PC-3 (cell line): ENCODE results near the gene THAP4. TPM values are rescaled to one million over a fixed set of nuclear protein-coding genes. Genes with fewer than 3 reads are reported as not detected.
A peak's percentile ranks its signal among the peaks of the same experiment; 100 is the strongest.

Source experiments
- ATAC-seq: fragments of 200-7000 bp; cut with Tn5 transposase; 2 replicates; pipeline ENCODE4 v1.9.1; 2020; ENCODE audit warnings: mild to moderate bottlenecking, moderate library complexity
- BruUV-seq: library from RNA; stranded (reverse); fragments of 400-500 nt; replicated peaks from 2 replicates; lab custom pipeline; 2021; lab: Mats Ljungman, UMichigan
- CTCF ChIA-PET: fragments of 300-600 bp; sonication (Branson Sonifier 250); formaldehyde crosslinking; loops from one replicate; lab custom pipeline; 2022; ENCODE audit warnings: antibody characterized with exemption; lab: Charles Lee
- POLR2A ChIA-PET: fragments of 300-600 bp; sonication (Branson Sonifier 250); formaldehyde crosslinking; loops from one replicate; lab custom pipeline; 2022; ENCODE audit warnings: antibody characterized with exemption; ENCODE audit not compliant: unreplicated experiment; lab: Charles Lee
- DNase-seq: peaks from one replicate; pipeline ENCODE4 v3.0.0-alpha.2; 2015
- H2AFZ ChIP-seq: fragments of 300-600 bp; sonication (generic); 2 replicates; pipeline ENCODE4 v1.6.0; 2016; ENCODE audit warnings: antibody characterized with exemption, low read length
- H3F3A ChIP-seq: fragments of 300-600 bp; sonication (generic); one replicate; pipeline ENCODE4 v1.6.0; 2017; ENCODE audit warnings: antibody characterized with exemption, low read length, control low read depth, mild to moderate bottlenecking; ENCODE audit not compliant: unreplicated experiment
- H3K27ac ChIP-seq: fragments of 300-600 bp; sonication (generic); 2 replicates; pipeline ENCODE4 v1.5.1; 2016; ENCODE audit warnings: mild to moderate bottlenecking, low read length
- H3K27me3 ChIP-seq: fragments of 300-600 bp; sonication (generic); 2 replicates; pipeline ENCODE4 v1.6.1; 2016; ENCODE audit warnings: low read length, mixed read lengths
- H3K36me3 ChIP-seq: fragments of 300-600 bp; sonication (generic); 2 replicates; pipeline ENCODE4 v1.6.1; 2016; ENCODE audit warnings: low read depth, mixed run types, low read length, mixed read lengths
- H3K4me1 ChIP-seq: fragments of 300-600 bp; sonication (generic); 2 replicates; pipeline ENCODE4 v1.5.1; 2016; ENCODE audit warnings: low read length; ENCODE audit not compliant: insufficient read depth
- H3K4me2 ChIP-seq: fragments of 300-600 bp; sonication (generic); 2 replicates; pipeline ENCODE4 v1.6.0; 2016; ENCODE audit warnings: low read length
- H3K4me3 ChIP-seq: fragments of 300-600 bp; sonication (generic); 2 replicates; pipeline ENCODE4 v1.5.1; 2016; ENCODE audit warnings: mild to moderate bottlenecking, low read length, mixed read lengths
- H3K79me2 ChIP-seq: fragments of 300-600 bp; sonication (generic); 2 replicates; pipeline ENCODE4 v1.6.1; 2017; ENCODE audit warnings: low read length, mixed read lengths
- H3K9ac ChIP-seq: fragments of 300-600 bp; sonication (generic); 2 replicates; pipeline ENCODE4 v1.6.0; 2016; ENCODE audit warnings: mild to moderate bottlenecking, low read length
- H3K9me2 ChIP-seq: fragments of 300-600 bp; sonication (generic); replicated peaks from 2 replicates; pipeline ENCODE4 v1.6.1; 2016; ENCODE audit warnings: mixed run types, low read length, mixed read lengths
- H3K9me3 ChIP-seq: fragments of 300-600 bp; sonication (generic); 2 replicates; pipeline ENCODE4 v1.6.1; 2016; ENCODE audit warnings: low read length, mixed read lengths
- H4K20me1 ChIP-seq: fragments of 300-600 bp; sonication (generic); 2 replicates; pipeline ENCODE4 v1.6.1; 2016; ENCODE audit warnings: low read length, mixed read lengths
- EZH2 ChIP-seq: fragments of 300-600 bp; sonication (generic); IDR thresholded peaks from one replicate; pipeline ENCODE4 v1.6.1; 2017; ENCODE audit warnings: antibody characterized with exemption, mild to moderate bottlenecking, low read length; ENCODE audit not compliant: unreplicated experiment
- EZH2phosphoT487 ChIP-seq: fragments of 300-600 bp; sonication (generic); IDR thresholded peaks from 2 replicates; pipeline ENCODE4 v1.6.1; 2018; ENCODE audit warnings: mild to moderate bottlenecking, antibody characterized with exemption, low read length, borderline replicate concordance
- intact Hi-C: fragments of 100-400 bp; cut with micrococcal nuclease; formaldehyde crosslinking; loops from 2 replicates; pipeline ENCODE4 v1.9.0; 2023
- total RNA-seq: library from RNA; depleted of rRNA; stranded (reverse); fragments of >200 nt; gene quantifications from 2 replicates; pipeline ENCODE4 v1.2.3, GENCODE V29; 2014
- TF ChIP-seq, protein P1 (sequence below): fragments of 300-600 bp; sonication (generic); conservative IDR thresholded peaks from 2 replicates; pipeline ENCODE4 v1.5.1; 2017; ENCODE audit warnings: antibody characterized with exemption, low read depth, mild to moderate bottlenecking, low read length

Gene THAP4
- total RNA-seq, 1 experiment from 2014 or later: 75.1 TPM

DNA sequence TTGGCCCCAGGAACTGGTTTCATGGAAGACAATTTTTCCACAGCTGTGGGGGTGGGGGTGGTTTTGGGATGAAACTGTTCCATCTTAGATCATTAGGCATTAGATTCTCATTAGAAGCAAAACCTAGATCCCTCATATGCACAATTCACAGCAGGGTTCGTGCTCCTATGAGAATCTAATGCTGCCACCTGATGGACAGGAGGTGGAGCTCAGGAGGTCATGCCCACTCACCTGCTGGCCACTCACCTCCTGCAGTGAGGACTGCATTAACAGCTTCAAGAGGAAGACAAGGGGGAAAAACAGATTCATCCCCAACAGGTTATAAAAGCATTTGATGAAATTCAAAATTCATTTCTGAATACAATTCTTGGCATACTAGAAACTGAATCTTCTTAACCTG, 38.5 kb downstream of the THAP4 start:
- DNase-seq: peak; percentile 46
- H4K20me1 ChIP-seq: no peaks in the 10 kb centered on the region
- no peaks in the 10 kb centered on the region for H3K79me2 ChIP-seq
- H2AFZ ChIP-seq: no peak overlapping the region
- TF ChIP-seq EZH2phosphoT487: no peak
- TF ChIP-seq, protein P1, sequence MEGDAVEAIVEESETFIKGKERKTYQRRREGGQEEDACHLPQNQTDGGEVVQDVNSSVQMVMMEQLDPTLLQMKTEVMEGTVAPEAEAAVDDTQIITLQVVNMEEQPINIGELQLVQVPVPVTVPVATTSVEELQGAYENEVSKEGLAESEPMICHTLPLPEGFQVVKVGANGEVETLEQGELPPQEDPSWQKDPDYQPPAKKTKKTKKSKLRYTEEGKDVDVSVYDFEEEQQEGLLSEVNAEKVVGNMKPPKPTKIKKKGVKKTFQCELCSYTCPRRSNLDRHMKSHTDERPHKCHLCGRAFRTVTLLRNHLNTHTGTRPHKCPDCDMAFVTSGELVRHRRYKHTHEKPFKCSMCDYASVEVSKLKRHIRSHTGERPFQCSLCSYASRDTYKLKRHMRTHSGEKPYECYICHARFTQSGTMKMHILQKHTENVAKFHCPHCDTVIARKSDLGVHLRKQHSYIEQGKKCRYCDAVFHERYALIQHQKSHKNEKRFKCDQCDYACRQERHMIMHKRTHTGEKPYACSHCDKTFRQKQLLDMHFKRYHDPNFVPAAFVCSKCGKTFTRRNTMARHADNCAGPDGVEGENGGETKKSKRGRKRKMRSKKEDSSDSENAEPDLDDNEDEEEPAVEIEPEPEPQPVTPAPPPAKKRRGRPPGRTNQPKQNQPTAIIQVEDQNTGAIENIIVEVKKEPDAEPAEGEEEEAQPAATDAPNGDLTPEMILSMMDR: peak; percentile 55
- no peaks in the 10 kb centered on the region for H3F3A ChIP-seq
- no peaks in the 10 kb centered on the region for H3K4me1 ChIP-seq
- BruUV-seq: no TSS peak
- ATAC-seq: peak; percentile 71
- H3K27ac ChIP-seq: no peak overlapping the region
- H3K4me2 ChIP-seq: no peak overlapping the region
- H3K27me3 ChIP-seq: no peaks in the 10 kb centered on the region
- no peak overlapping the region for H3K9ac ChIP-seq
- H3K9me2 ChIP-seq: no peaks in the 10 kb centered on the region
- intact Hi-C loops: loop anchor here (1.0 kb wide), 1 partner anchor 49 kb away; no protein-coding TSS in a partner anchor
- H3K36me3 ChIP-seq: peaks cover 4% of the 10 kb centered on the region; the same call in 1 of the 2 replicates
- H3K9me3 ChIP-seq: no peaks in the 10 kb centered on the region
- CTCF ChIA-PET: interaction anchor here (0.6 to 1.1 kb wide), 4 partner anchors 8 to 207 kb away, joined by 3 to 6 read pairs (median 4); no protein-coding TSS in a partner anchor
- H3K4me3 ChIP-seq: no peak overlapping the region
- POLR2A ChIA-PET: no interaction called here

DNA sequence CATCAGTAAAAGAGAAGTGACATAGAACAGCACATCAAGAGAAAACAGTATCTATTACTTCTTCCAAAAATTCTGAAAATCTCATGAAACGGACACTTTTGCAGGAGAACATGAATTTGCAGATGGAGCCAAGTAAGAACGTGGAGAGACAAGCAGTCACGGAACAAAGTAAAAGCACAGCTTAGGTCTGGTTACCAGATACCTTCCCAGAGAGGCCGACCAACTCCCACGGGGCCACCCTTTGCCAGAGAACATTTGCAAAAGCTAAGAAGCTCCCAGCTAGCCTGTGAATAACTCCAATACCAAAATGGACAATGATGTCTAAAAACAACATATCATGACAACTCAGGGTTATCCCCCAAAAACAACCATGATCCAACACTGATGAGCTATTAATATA, 38.9 kb downstream of the THAP4 start:
- POLR2A ChIA-PET: no interaction called here
- CTCF ChIA-PET: interaction anchor here (0.6 to 1.1 kb wide), 3 partner anchors 41 to 206 kb away, joined by 3 to 6 read pairs (median 4); no protein-coding TSS in a partner anchor

DNA sequence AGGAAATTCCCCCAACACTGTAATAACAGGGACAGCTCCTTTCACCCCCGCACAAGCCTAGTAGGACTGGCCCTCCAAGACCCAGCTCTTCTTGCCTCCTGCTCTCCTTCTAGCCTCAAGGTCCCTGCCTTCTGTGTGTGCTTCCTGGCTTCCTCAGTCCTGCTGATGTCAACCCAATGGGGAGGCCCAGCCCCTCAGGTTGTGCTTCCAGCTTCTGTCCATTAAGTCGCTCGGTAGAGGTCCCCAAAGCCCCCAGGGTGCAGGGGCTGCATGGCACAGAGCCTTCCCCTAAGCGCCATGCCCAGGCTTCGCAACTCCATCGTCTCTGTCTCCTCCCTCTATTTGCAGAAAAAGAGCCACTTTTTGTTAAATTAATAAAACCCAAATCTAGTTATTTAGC, 39.4 kb downstream of the THAP4 start:
- no peaks in the 10 kb centered on the region for H4K20me1 ChIP-seq
- H3K9ac ChIP-seq: no peak overlapping the region
- TF ChIP-seq EZH2: no peak
- no peak for TF ChIP-seq EZH2phosphoT487
- H3K4me1 ChIP-seq: no peaks in the 10 kb centered on the region
- H2AFZ ChIP-seq: no peak overlapping the region
- H3K4me2 ChIP-seq: no peak overlapping the region
- no peaks in the 10 kb centered on the region for H3K79me2 ChIP-seq
- no TSS peak for BruUV-seq
- H3F3A ChIP-seq: no peaks in the 10 kb centered on the region
- H3K9me2 ChIP-seq: no peaks in the 10 kb centered on the region
- H3K4me3 ChIP-seq: no peak overlapping the region
- no peak overlapping the region for H3K27ac ChIP-seq
- intact Hi-C loops: no loop called here
- ChIA-PET CTCF (interaction anchor here (0.6 kb wide), 1 partner anchor 206 kb away, joined by 3 read pairs; no protein-coding TSS in a partner anchor), POLR2A (no interaction called here)
- no peaks in the 10 kb centered on the region for H3K9me3 ChIP-seq
- ATAC-seq (no peak), DNase-seq (no peak)
- no peaks in the 10 kb centered on the region for H3K27me3 ChIP-seq
- H3K36me3 ChIP-seq: peaks cover 4% of the 10 kb centered on the region; the same call in 1 of the 2 replicates

More for the DNA sequence above, 38.9 kb downstream of the THAP4 start:
- ATAC-seq (no peak), DNase-seq (no peak)
- H3K9ac ChIP-seq: no peak overlapping the region
- H3K9me3 ChIP-seq: no peaks in the 10 kb centered on the region
- no peaks in the 10 kb centered on the region for H3K79me2 ChIP-seq
- no TSS peak for BruUV-seq
- H3F3A ChIP-seq: no peaks in the 10 kb centered on the region
- TF ChIP-seq EZH2 (no peak), EZH2phosphoT487 (no peak)
- TF ChIP-seq, protein P1: no peak
- no peak overlapping the region for H2AFZ ChIP-seq
- no peak overlapping the region for H3K27ac ChIP-seq
- H3K36me3 ChIP-seq: peaks cover 4% of the 10 kb centered on the region; the same call in 1 of the 2 replicates
- H3K27me3 ChIP-seq: no peaks in the 10 kb centered on the region
- H3K9me2 ChIP-seq: no peaks in the 10 kb centered on the region
- H3K4me2 ChIP-seq: no peak overlapping the region
- no peaks in the 10 kb centered on the region for H4K20me1 ChIP-seq
- H3K4me3 ChIP-seq: no peak overlapping the region
- H3K4me1 ChIP-seq: no peaks in the 10 kb centered on the region
- intact Hi-C loops: loop anchor here (1.0 kb wide), 1 partner anchor 49 kb away; no protein-coding TSS in a partner anchor
